ENCODE measurements around the gene LNPEP.

GRCh38 chr5:97004423-97005060 lies 68.7 kb downstream of the LNPEP start:
- TF ChIP-seq CTCF (IDR thresholded peaks at IDR 0.05; ENCODE audit: insufficient read depth, low read length, poor library complexity, severe bottlenecking), result no peak
- TF ChIP-seq EZH2phosphoT487 (conservative IDR thresholded peaks at IDR 0.05; ENCODE audit: low read length), result no peak

Measured in SU-DHL-6 (cell line).